ENCODE measurements around the gene CARS1.

GRCh38 chr11:3036419-3036818, 20.8 kb downstream of the CARS1 start:
- no peak for TF ChIP-seq CTCF (IDR thresholded peaks at IDR 0.05; ENCODE audit: insufficient read depth, low read length, poor library complexity, severe bottlenecking)
- no peak for TF ChIP-seq EZH2phosphoT487 (conservative IDR thresholded peaks at IDR 0.05; ENCODE audit: low read length)
